Upper lobe of left lung (tissue), 4 donors: ENCODE measurements around the gene MYO1E.

ENCODE experiments used
- EP300 ChIP-seq, 4 donors: sonication (generic); formaldehyde crosslinking; IDR thresholded peaks; one replicate each; pipeline ENCODE4 v1.5.1; 2017; ENCODE audit warnings: antibody characterized with exemption in 4 of 4, control low read depth in 2 of 4
- POLR2A ChIP-seq, 4 donors: fragments of 450-650 bp; IDR thresholded peaks; one replicate each; pipeline ENCODE4 v1.5.1; 2016 to 2017; ENCODE audit warnings: antibody characterized with exemption in 4 of 4, mild to moderate bottlenecking in 2 of 4
- POLR2AphosphoS5 ChIP-seq, 2 donors: sonication (generic); formaldehyde crosslinking; IDR thresholded peaks; one replicate each; pipeline ENCODE4 v1.5.1; 2017; ENCODE audit warnings: antibody characterized with exemption in 2 of 2
- TF ChIP-seq, protein P1 (sequence below), 6 experiments: fragments of 450-650 bp in 4 of 6; fragments of 200-600 bp in 2 of 6; sonication (generic) in 2 of 6; IDR thresholded peaks; one replicate each; pipeline ENCODE4 v1.5.1; 2016 to 2019; ENCODE audit warnings: antibody characterized with exemption in 6 of 6

DNA sequence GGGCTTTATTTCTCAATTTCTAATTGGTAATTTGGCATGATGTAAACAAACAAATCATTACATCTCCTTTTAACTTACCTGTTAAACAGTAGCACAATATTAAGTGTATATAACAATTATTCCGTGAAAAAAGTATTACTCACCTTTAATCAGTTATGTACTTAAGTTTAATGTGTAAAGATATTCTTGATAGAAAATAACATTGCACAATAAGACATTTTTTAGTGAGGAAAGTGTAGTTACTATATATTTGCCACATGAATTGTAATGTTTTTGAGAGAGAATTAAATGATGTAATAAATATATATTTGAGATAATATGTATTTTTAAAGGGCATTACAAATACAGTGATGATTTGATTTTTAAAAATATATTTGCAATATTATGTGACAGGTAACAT lies 278.6 kb downstream of the MYO1E start:
- TF ChIP-seq, protein P1, sequence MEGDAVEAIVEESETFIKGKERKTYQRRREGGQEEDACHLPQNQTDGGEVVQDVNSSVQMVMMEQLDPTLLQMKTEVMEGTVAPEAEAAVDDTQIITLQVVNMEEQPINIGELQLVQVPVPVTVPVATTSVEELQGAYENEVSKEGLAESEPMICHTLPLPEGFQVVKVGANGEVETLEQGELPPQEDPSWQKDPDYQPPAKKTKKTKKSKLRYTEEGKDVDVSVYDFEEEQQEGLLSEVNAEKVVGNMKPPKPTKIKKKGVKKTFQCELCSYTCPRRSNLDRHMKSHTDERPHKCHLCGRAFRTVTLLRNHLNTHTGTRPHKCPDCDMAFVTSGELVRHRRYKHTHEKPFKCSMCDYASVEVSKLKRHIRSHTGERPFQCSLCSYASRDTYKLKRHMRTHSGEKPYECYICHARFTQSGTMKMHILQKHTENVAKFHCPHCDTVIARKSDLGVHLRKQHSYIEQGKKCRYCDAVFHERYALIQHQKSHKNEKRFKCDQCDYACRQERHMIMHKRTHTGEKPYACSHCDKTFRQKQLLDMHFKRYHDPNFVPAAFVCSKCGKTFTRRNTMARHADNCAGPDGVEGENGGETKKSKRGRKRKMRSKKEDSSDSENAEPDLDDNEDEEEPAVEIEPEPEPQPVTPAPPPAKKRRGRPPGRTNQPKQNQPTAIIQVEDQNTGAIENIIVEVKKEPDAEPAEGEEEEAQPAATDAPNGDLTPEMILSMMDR (IDR thresholded peaks at IDR 0.05) = no peak
- TF ChIP-seq EP300 (IDR thresholded peaks at IDR 0.05) (no peak), POLR2A (IDR thresholded peaks at IDR 0.05) (no peak), POLR2AphosphoS5 (IDR thresholded peaks at IDR 0.05) (no peak)
